ENCODE results near the gene SLC39A7. TPM values are rescaled to one million over a fixed set of nuclear protein-coding genes. Genes with fewer than 3 reads are reported as not detected.

SLC39A7 gene
- total RNA-seq: 59.4 and 73.3 TPM in 2 replicates

GRCh38 chr6:33200219-33201146 lies at the start of gene SLC39A7, which contains the start of gene RXRB:
Gene SLC39A7 (plus strand): TSS chr6:33200867. CDS start chr6:33201246, 379 bp downstream.
Gene RXRB (minus strand): TSS chr6:33200665. CDS start chr6:33200476, 189 bp downstream.

GRCh38 chr6:33192105-33192646 lies 8.5 kb upstream of the SLC39A7 start, which contains the start of gene COL11A2:
Gene COL11A2 (minus strand): TSS chr6:33192467. CDS start chr6:33192240, 227 bp downstream.

GRCh38 chr6:33204415-33205190 lies 3.9 kb downstream of the SLC39A7 start, which contains the start of gene HSD17B8:
Gene HSD17B8 (plus strand): TSS chr6:33204655. CDS start chr6:33204669, 14 bp downstream.

DNA sequence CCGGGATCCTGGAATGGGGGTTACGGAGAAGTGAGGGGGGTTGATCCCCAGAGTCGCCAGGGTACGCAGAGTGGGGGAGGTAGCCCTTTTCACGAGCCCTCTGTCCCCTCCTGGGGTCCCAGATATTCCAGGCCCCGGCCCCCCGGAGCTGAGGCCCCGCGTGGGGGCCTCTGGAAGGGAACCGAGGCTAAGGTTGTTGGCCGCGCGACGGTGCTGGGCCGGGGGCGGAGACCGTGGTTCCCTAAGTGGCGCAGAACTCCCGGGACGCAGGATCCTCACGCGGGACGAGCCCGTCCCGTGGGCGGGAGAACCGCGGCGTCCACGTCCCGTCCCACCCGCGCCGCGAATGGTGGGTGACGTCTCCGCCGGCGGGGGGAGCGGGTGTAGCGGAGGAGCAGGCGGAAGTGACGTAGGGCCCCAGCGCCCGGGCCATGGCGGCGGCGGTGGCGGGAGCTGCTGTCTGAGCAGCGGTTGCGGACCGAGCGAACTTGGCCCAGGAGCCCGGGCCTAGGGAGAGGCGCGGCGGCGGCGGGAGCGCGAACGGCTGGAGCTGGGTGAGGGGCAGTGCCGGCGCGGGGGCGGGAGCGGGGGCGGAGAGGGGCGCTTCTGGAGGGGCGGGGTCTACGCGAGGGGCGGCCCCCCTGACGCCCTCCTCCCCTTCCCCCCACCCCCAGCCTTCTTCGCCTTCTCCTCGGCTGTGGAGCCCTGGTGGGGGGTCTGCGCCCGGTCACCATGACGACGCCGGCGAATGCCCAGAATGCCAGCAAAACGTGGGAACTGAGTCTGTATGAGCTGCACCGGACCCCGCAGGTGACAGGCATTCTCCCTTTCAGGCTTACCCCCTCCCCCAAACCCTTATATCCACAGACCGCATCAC lies 7.7 kb downstream of the SLC39A7 start, which contains the start of gene RING1:
Gene RING1 (plus strand): TSS at position 410 of the 877 bp plus-strand sequence. CDS start 323 bp downstream, at position 733.

Small RNAs within 50 kb of the gene (small RNA-seq; reads per million reads assigned to genes)
- 0.28 reads per million for gene MIR219A1
- 0.63 reads per million for gene RNY4P10

Other genes starting within 250 kb of the SLC39A7 start
- gene HLA-DMA, start 247.8 kb upstream of the SLC39A7 start, total RNA-seq: 0.57 and 0.93 TPM in 2 replicates
- gene BRD2, start 232.3 kb upstream of the SLC39A7 start, total RNA-seq: 143 and 157 TPM in 2 replicates
- gene HLA-DOA, start 191.3 kb upstream of the SLC39A7 start, total RNA-seq: under 0.01 TPM in 1 of 2 replicates, not detected in the other
- 5.2 and 16.8 TPM in 2 replicates for gene HLA-DPA1, start 127.2 kb upstream of the SLC39A7 start, total RNA-seq
- 14.5 and 20.8 TPM in 2 replicates for gene HLA-DPB1, start 124.9 kb upstream of the SLC39A7 start, total RNA-seq
- gene COL11A2, start 8.4 kb upstream of the SLC39A7 start, total RNA-seq: 0.13 and 0.29 TPM in 2 replicates
- gene RXRB, start 202 bp upstream of the SLC39A7 start, total RNA-seq: 13.3 and 17.5 TPM in 2 replicates
- 3.1 and 4.8 TPM in 2 replicates for gene HSD17B8, start 3.8 kb downstream of the SLC39A7 start, total RNA-seq
- 14.1 and 18.1 TPM in 2 replicates for gene RING1, start 7.6 kb downstream of the SLC39A7 start, total RNA-seq
- gene VPS52, start 71.0 kb downstream of the SLC39A7 start, total RNA-seq: 35.5 and 39.2 TPM in 2 replicates
- gene RPS18, start 71.2 kb downstream of the SLC39A7 start, total RNA-seq: 2,291 and 2,418 TPM in 2 replicates
- gene B3GALT4, start 76.3 kb downstream of the SLC39A7 start, total RNA-seq: 1.2 and 2.4 TPM in 2 replicates
- gene WDR46, start 88.4 kb downstream of the SLC39A7 start, total RNA-seq: 74.2 and 89.2 TPM in 2 replicates
- gene PFDN6, start 88.7 kb downstream of the SLC39A7 start, total RNA-seq: 31.6 and 36.2 TPM in 2 replicates
- 40.0 and 42.2 TPM in 2 replicates for gene RGL2, start 98.1 kb downstream of the SLC39A7 start, total RNA-seq
- 64.1 and 90.7 TPM in 2 replicates for gene TAPBP, start 113.2 kb downstream of the SLC39A7 start, total RNA-seq
- gene ZBTB22, start 116.9 kb downstream of the SLC39A7 start, total RNA-seq: 6.0 and 6.7 TPM in 2 replicates
- gene DAXX, start 122.1 kb downstream of the SLC39A7 start, total RNA-seq: 51.2 and 51.4 TPM in 2 replicates
- 48.7 and 75.7 TPM in 2 replicates for gene KIFC1, start 191.0 kb downstream of the SLC39A7 start, total RNA-seq
- gene PHF1, start 210.1 kb downstream of the SLC39A7 start, total RNA-seq: 11.7 and 13.9 TPM in 2 replicates
- 67.6 and 73.9 TPM in 2 replicates for gene CUTA, start 217.2 kb downstream of the SLC39A7 start, total RNA-seq
- gene SYNGAP1, start 219.2 kb downstream of the SLC39A7 start, total RNA-seq: 3.5 and 6.7 TPM in 2 replicates

All from thoracic aorta endothelial cell (primary cell).